Right ventricle myocardium superior (tissue), 1 donor: ENCODE data around the gene APH1B. TPM values are rescaled to one million over a fixed set of nuclear protein-coding genes. Genes with fewer than 3 reads are reported as not detected.

Experiments
- ATAC-seq: fragments of 200-7000 bp; cut with Tn5 transposase; one replicate; pipeline ENCODE4 v1.9.1; 2020; ENCODE audit warnings: mild to moderate bottlenecking; ENCODE audit not compliant: poor library complexity
- DNase-seq: peaks from one replicate; pipeline ENCODE4 v3.0.0-alpha.2; 2020
- intact Hi-C: fragments of 100-400 bp; cut with DNase I; formaldehyde crosslinking; loops from one replicate; pipeline ENCODE4 v1.11.2; 2022
- total RNA-seq: library from RNA; stranded (reverse); fragmentation: NEBNext Ultra II Directional; extraction: Animal tissue kit (Norgen Biotek cat#: 25700); gene quantifications from one replicate; pipeline ENCODE4 v1.2.1, GENCODE V29; 2021
- donor health status: DM: no; HTN: yes; CAD: no; lungs with severe emphysema.

APH1B gene
- total RNA-seq, 1 donor from 2014 or later = 7.1 TPM

GRCh38 chr15:63288342-63288741, 10.9 kb downstream of the APH1B start:
- DNase-seq (no peak), ATAC-seq (no peak)
- intact Hi-C loops = no loop called here

GRCh38 chr15:63288778-63289378, 11.5 kb downstream of the APH1B start:
- ATAC-seq (peak; percentile 66), DNase-seq (no peak)
- intact Hi-C loops = no loop called here

- intact Hi-C loops = loop anchor here (2.0 kb wide), 1 partner anchor 113 kb away; no protein-coding TSS in a partner anchor
- no peak for ATAC-seq
- no peak for DNase-seq
Observed at GRCh38 chr15:63291507-63291906, 14.1 kb downstream of the APH1B start.

- ATAC-seq = no peak
- DNase-seq = no peak
- intact Hi-C loops = no loop called here
Observed at GRCh38 chr15:63292241-63292640, 14.8 kb downstream of the APH1B start.

- no peak for ATAC-seq
- intact Hi-C loops = no loop called here
- DNase-seq = no peak
Observed at GRCh38 chr15:63292771-63293170, 15.4 kb downstream of the APH1B start.

GRCh38 chr15:63294359-63294758, 17.0 kb downstream of the APH1B start:
- DNase-seq = no peak
- ATAC-seq = no peak
- intact Hi-C loops = no loop called here

GRCh38 chr15:63295341-63295740, 17.9 kb downstream of the APH1B start:
- no peak for DNase-seq
- intact Hi-C loops = no loop called here
- ATAC-seq = no peak

- no peak for DNase-seq
- ATAC-seq = peak; percentile 48
- intact Hi-C loops = no loop called here
Observed at GRCh38 chr15:63296195-63296594, 18.8 kb downstream of the APH1B start.

GRCh38 chr15:63299943-63300575, 22.7 kb downstream of the APH1B start:
- intact Hi-C loops = no loop called here
- no peak for ATAC-seq
- no peak for DNase-seq

- intact Hi-C loops = no loop called here
- ATAC-seq = no peak
- DNase-seq = no peak
Observed at GRCh38 chr15:63301088-63301487, 23.7 kb downstream of the APH1B start.

GRCh38 chr15:63305260-63305659, 27.9 kb downstream of the APH1B start:
- intact Hi-C loops = no loop called here
- no peak for ATAC-seq
- no peak for DNase-seq

- DNase-seq (no peak), ATAC-seq (no peak)
- intact Hi-C loops = no loop called here
Observed at GRCh38 chr15:63306492-63307073, 29.2 kb downstream of the APH1B start.

GRCh38 chr15:63308491-63308890, 31.1 kb downstream of the APH1B start:
- ATAC-seq = no peak
- intact Hi-C loops = no loop called here

GRCh38 chr15:63308947-63309346, 31.5 kb downstream of the APH1B start:
- DNase-seq = no peak
- intact Hi-C loops = no loop called here
- ATAC-seq = no peak

More at GRCh38 chr15:63308491-63308890, 31.1 kb downstream of the APH1B start:
- no peak for DNase-seq

GRCh38 chr15:63310646-63311045, 33.2 kb downstream of the APH1B start:
- no peak for DNase-seq
- no peak for ATAC-seq
- intact Hi-C loops = no loop called here

GRCh38 chr15:63312286-63312685, 34.9 kb downstream of the APH1B start:
- no peak for ATAC-seq
- intact Hi-C loops = no loop called here

GRCh38 chr15:63313825-63314224, 36.4 kb downstream of the APH1B start:
- DNase-seq (no peak), ATAC-seq (no peak)
- intact Hi-C loops = no loop called here

More at GRCh38 chr15:63312286-63312685, 34.9 kb downstream of the APH1B start:
- no peak for DNase-seq

- no peak for ATAC-seq
- no peak for DNase-seq
- intact Hi-C loops = no loop called here
Observed at GRCh38 chr15:63314409-63314808, 37.0 kb downstream of the APH1B start.

- DNase-seq = no peak
- no peak for ATAC-seq
- intact Hi-C loops = no loop called here
Observed at GRCh38 chr15:63318344-63318743, 40.9 kb downstream of the APH1B start.

- ATAC-seq = no peak
- intact Hi-C loops = no loop called here
- DNase-seq = no peak
Observed at GRCh38 chr15:63319065-63319464, 41.7 kb downstream of the APH1B start.
